ENCODE data around the gene ARV1. TPM values are rescaled to one million over a fixed set of nuclear protein-coding genes. Genes with fewer than 3 reads are reported as not detected.

The ARV1 gene
- total RNA-seq, 1 experiment from 2014 or later: 4.0 TPM

DNA sequence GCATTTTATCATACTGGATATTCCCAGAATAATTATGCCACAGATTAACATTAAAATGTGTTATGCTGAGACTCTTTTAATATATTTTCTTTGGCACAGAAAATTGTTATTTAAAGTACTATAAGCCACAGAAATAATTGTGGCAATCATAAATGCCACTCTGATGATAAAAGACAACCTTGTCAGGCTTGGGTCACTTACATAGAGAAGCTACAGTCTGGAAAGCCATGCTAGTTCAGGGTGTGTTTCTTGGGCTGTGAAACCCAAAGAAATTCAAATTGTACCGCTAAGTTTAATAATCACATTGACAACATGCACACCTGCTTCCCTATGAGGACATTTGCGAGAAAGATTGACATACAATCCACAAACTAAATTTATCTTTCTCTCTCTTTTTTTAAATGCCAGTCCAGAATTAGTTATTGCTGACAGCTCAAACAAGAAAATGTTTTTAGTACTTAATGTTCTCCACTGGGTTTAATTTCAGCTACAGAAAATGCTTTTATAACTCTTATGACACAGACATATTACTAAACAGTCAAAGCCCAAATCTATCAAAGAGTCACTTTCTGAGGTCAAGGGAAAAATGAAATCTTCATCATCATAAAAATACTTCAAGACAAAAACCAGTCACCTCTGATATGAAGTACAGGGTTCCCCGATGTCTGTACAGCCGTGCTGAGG lies 38.9 kb upstream of the ARV1 start (continued):
- TF ChIP-seq SP1 (IDR thresholded peaks at IDR 0.05; ENCODE audit: low read depth) (no peak), EZH2phosphoT487 (IDR thresholded peaks at IDR 0.05; ENCODE audit: borderline replicate concordance) (no peak)

DNA sequence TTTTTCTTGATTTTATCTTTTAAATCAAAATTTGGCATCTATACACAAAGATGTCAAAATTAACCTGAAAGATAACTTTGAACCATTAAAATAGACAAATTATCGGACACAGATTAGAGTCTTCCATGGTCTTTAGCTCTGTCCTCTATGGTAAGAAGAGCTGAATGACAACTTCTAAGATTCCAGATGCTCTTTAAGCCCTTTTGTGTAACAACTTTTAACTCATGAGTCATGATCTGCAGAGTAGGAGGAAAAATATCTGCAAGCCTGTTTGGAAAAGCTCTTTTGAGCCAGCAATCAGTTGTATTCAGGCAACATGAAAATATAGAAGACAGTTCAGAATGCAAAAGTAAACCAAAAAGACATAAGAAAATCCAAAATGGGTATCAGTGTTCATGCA lies 38.0 kb upstream of the ARV1 start:
- Histone ChIP-seq H4K20me1 (ENCODE audit: insufficient read depth) (no peaks in the 10 kb centered on the region), H3K9ac (ENCODE audit: low read length) (no peak overlapping the region), H3K79me2 (ENCODE audit: insufficient read depth, low read length) (no peaks in the 10 kb centered on the region), H3K9me3 (ENCODE audit: control insufficient read depth in 1 of 2, insufficient read depth in 1 of 2, low read depth in 1 of 2, low read length in 2 of 2) (no peaks in the 10 kb centered on the region), H3K36me3 (ENCODE audit: control insufficient read depth in 1 of 2, insufficient read depth in 2 of 2, low read length in 2 of 2) (no peaks in the 10 kb centered on the region), H3K4me1 (ENCODE audit: control insufficient read depth in 1 of 2, insufficient read depth in 2 of 2, low read length in 2 of 2) (0 out of 4 replicates have a peak, but pooled peaks cover 0 to 3% of the 10 kb centered on the region in 2 experiments), H3K4me2 (ENCODE audit: low read length) (no peak overlapping the region), H3K4me3 (replicated peaks in 1 of 2; ENCODE audit: low read depth in 1 of 2, low read length in 2 of 2) (no peak overlapping the region), H3K27ac (ENCODE audit: low read depth, low read length) (no peak overlapping the region), H3K9me2 (ENCODE audit: insufficient read depth) (no peaks in the 10 kb centered on the region), H3K27me3 (ENCODE audit: insufficient read depth, low read length) (no peaks in the 10 kb centered on the region), H2AFZ (ENCODE audit: low read depth, low read length, poor library complexity, severe bottlenecking) (no peak overlapping the region)
- ATAC-seq: no peak
- DNase-seq (ENCODE audit: low read depth, low spot score): no peak
- intact Hi-C loops (cut with micrococcal nuclease): loop anchor here (5.0 kb wide), 1 partner anchor 1106 kb away; no protein-coding TSS in a partner anchor
- ChIA-PET POLR2A (no interaction called here), RAD21 (ENCODE audit: low non-redundant PET in 1 of 2, low total read pairs in 2 of 2, uncharacterized antibody in 2 of 2, unreplicated experiment in 2 of 2) (no interaction called here), CTCF (no interaction called here)
- BruUV-seq (replicated peaks): no TSS peak
- TF ChIP-seq POLR2AphosphoS5 (IDR thresholded peaks at IDR 0.05; ENCODE audit: low read depth, low read length) (no peak), EZH2 (IDR thresholded peaks at IDR 0.05) (no peak), CBX3 (IDR thresholded peaks at IDR 0.05; ENCODE audit: low read depth) (no peak), POLR2A (IDR thresholded peaks at IDR 0.05; ENCODE audit: borderline replicate concordance, extremely low read depth, insufficient read depth, insufficient read length) (no peak), FOSL1 (IDR thresholded peaks at IDR 0.05; ENCODE audit: low read depth) (no peak), MAX (IDR thresholded peaks at IDR 0.05) (no peak), JUND (IDR thresholded peaks at IDR 0.05) (no peak), SIN3A (IDR thresholded peaks at IDR 0.05; ENCODE audit: low read depth) (no peak), RAD21 (IDR thresholded peaks at IDR 0.05; ENCODE audit: low read depth) (no peak), ZNF274 (IDR thresholded peaks at IDR 0.05; ENCODE audit: low read depth, low read length) (no peak), ZFX (IDR thresholded peaks at IDR 0.05) (no peak)
- TF ChIP-seq, protein P1, sequence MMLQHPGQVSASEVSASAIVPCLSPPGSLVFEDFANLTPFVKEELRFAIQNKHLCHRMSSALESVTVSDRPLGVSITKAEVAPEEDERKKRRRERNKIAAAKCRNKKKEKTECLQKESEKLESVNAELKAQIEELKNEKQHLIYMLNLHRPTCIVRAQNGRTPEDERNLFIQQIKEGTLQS (IDR thresholded peaks at IDR 0.05): no peak

Data from HCT116 (cell line).